Measurements from ENCODE around the gene MRPL57. TPM values are rescaled to one million over a fixed set of nuclear protein-coding genes. Genes with fewer than 3 reads are reported as not detected.
"Not testable (repeated sequence)": the region's sequence is repeated elsewhere in the genome, so short reads cannot be mapped to it uniquely, and the experiment has no call there.

Gene MRPL57
- 10 to 100 TPM; 19.3 to 25.5 (median 23.5) TPM for total RNA-seq
- 38.8 TPM for polyA plus RNA-seq
- long read RNA-seq, donor 1, transcript MRPL57-201 (2 exons, 2,246 nt) = major isoform, 66 of 77 reads
- long read RNA-seq, donor 1, partial matches to known transcripts = 0 of 77 reads
- long read RNA-seq, donor 1, other reads (novel, unspliced or antisense) = 11 of 77 reads
- long read RNA-seq, donor 2, transcript MRPL57-201 (2 exons, 2,246 nt) = major isoform, 71 of 81 reads
- long read RNA-seq, donor 2, partial matches to known transcripts = 0 of 81 reads
- long read RNA-seq, donor 2, other reads (novel, unspliced or antisense) = 10 of 81 reads
- long read RNA-seq, donor 3, transcript MRPL57-201 (2 exons, 2,246 nt) = major isoform, 30 of 38 reads
- long read RNA-seq, donor 3, partial matches to known transcripts = 0 of 38 reads
- long read RNA-seq, donor 3, other reads (novel, unspliced or antisense) = 8 of 38 reads
- long read RNA-seq, donor 4, transcript MRPL57-201 (2 exons, 2,246 nt) = major isoform, 63 of 76 reads
- long read RNA-seq, donor 4, partial matches to known transcripts = 0 of 76 reads
- long read RNA-seq, donor 4, other reads (novel, unspliced or antisense) = 13 of 76 reads

DNA sequence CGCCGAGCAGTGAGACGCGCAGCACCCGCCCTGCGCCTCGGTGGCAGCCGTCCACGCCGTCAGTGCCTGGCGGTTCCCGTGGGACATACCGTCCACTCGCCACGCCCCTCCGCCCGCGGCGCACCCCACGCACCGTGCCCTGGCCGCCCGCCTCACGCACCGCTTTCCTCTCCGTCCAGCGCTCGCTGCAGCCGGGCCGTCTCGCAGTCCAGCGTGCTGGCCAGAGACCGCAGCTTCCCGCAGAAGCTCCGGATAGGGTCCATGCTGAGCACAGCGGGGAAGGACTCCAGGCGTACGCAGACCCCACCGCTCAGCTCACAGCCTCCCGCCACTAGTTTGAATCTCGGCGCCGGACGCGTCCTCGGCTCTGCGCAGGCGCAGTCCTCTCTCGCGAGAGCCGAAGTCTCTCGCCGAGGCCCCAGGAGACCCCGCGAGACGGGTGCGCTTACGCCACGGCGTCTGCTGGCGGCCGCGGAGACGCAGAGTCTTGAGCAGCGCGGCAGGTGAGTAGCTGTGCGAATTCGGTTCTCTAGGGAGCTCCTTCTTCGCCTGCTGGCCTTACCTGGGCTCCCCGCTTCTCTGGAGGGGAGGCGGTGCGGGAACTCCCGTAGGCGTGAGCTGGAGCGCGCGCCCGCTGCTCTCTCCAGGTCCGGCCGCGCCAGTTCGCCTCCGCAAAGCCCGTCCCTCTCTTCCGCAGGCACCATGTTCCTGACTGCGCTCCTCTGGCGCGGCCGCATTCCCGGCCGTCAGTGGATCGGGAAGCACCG is at the start of gene MRPL57, which contains the start of gene SKA3:
TSS of gene MRPL57 (plus strand) at position 444 of the 767 bp plus-strand sequence. CDS start at position 703, 259 bp downstream.
TSS of gene SKA3 (minus strand) at position 338 of the 767 bp plus-strand sequence. CDS start at position 263, 75 bp downstream.
- H3K4me1 ChIP-seq (ENCODE audit: control insufficient read depth, insufficient read depth, low read length) = peaks cover 2% of the 10 kb centered on the region
- under 1% methylated on average over 93 of the region's 93 CpGs for WGBS
- ATAC-seq (peak; percentile 99), DNase-seq (peak; percentile 93 to 97 (median 97))
- H3K27me3 ChIP-seq (ENCODE audit: control insufficient read depth, insufficient read depth) = no peaks in the 10 kb centered on the region
- peak within 1 kb of the TSS; percentile 67 for H3K4me3 ChIP-seq (ENCODE audit: low read length)
- H3K9me3 ChIP-seq (ENCODE audit: control insufficient read depth, low read length) = no peaks in the 10 kb centered on the region
- intact Hi-C loops (cut with DNase I) = loop anchor here in 1 of 4 donors (10.0 kb wide), 1 partner anchor 232 kb away; no protein-coding TSS in a partner anchor
- H3K27ac ChIP-seq (ENCODE audit: low read length) = peak within 1 kb of the TSS; percentile 95

- no peak for ATAC-seq
- Histone ChIP-seq H3K27ac (ENCODE audit: low read length) (no peak overlapping the region), H3K9me3 (ENCODE audit: control insufficient read depth, low read length) (no peaks in the 10 kb centered on the region), H3K27me3 (ENCODE audit: control insufficient read depth, insufficient read depth) (no peaks in the 10 kb centered on the region), H3K4me3 (ENCODE audit: low read length) (no peak overlapping the region), H3K4me1 (ENCODE audit: control insufficient read depth, insufficient read depth, low read length) (no peaks in the 10 kb centered on the region)
- DNase-seq = no peak
- intact Hi-C loops (cut with DNase I) = loop anchor here in 2 of 4 donors (5.0 to 10.0 kb wide), 2 partner anchors 185 to 188 kb away; no protein-coding TSS in a partner anchor
- 94% methylated on average over 2 of the region's 2 CpGs for WGBS
Measured at GRCh38 chr13:21130116-21130515, 46.3 kb upstream of the MRPL57 start.

DNA sequence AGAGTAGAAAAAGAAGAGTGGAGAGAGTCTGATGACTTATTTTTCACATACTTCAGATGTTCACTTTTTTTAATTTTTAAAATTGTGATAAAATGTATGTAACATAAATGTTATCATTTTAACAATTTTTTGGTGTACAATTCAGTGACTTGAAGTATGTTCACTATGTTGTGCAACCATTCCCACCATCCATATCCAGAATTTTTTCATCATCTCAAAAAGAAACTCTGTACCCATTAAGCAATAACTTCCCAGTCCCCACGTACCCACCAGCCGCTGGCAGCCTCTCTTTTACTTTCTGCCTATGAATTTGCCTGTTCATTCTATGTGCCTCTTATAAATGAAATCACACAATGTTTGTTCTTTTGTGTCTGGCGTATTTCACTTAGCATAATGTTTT is 43.4 kb upstream of the MRPL57 start:
- Histone ChIP-seq H3K27ac (ENCODE audit: low read length) (no peak overlapping the region), H3K4me3 (ENCODE audit: low read length) (no peak overlapping the region), H3K27me3 (ENCODE audit: control insufficient read depth, insufficient read depth) (no peaks in the 10 kb centered on the region), H3K9me3 (ENCODE audit: control insufficient read depth, low read length) (no peaks in the 10 kb centered on the region), H3K4me1 (ENCODE audit: control insufficient read depth, insufficient read depth, low read length) (no peaks in the 10 kb centered on the region)
- ATAC-seq (no peak), DNase-seq (no peak)
- 69% methylated on average over 3 of the region's 3 CpGs for WGBS
- intact Hi-C loops (cut with DNase I) = loop anchor here in 2 of 4 donors (5.0 to 10.0 kb wide), 2 partner anchors 188 to 191 kb away; no protein-coding TSS in a partner anchor

DNA sequence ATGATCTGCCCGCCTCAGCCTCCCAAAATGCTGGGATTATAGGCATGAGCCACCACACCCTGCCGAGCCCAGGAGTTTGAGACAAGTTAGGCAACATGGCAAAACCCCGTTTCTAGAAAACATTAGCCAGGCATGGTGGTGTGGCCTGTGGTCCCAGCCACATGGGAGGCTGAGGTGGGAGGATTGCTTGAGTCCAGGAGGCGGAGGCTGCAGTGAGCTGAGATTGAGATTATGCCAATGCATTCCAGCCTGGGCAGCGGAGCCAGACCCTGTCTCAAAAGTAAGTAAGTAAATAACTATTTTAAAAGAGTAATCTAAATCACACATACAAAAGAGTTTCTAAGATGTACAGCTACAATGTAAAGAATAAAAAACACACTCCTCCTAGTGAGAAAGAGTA is 42.0 kb upstream of the MRPL57 start:
- DNase-seq (no peak), ATAC-seq (no peak)
- Histone ChIP-seq H3K4me3 (ENCODE audit: low read length) (no peak overlapping the region), H3K27ac (ENCODE audit: low read length) (no peak overlapping the region), H3K9me3 (ENCODE audit: control insufficient read depth, low read length) (no peaks in the 10 kb centered on the region), H3K4me1 (ENCODE audit: control insufficient read depth, insufficient read depth, low read length) (no peaks in the 10 kb centered on the region), H3K27me3 (ENCODE audit: control insufficient read depth, insufficient read depth) (no peaks in the 10 kb centered on the region)
- WGBS = 70% methylated on average over 5 of the region's 5 CpGs
- intact Hi-C loops (cut with DNase I) = loop anchor here in 2 of 4 donors (5.0 to 10.0 kb wide), 2 partner anchors 190 to 192 kb away; no protein-coding TSS in a partner anchor

DNA sequence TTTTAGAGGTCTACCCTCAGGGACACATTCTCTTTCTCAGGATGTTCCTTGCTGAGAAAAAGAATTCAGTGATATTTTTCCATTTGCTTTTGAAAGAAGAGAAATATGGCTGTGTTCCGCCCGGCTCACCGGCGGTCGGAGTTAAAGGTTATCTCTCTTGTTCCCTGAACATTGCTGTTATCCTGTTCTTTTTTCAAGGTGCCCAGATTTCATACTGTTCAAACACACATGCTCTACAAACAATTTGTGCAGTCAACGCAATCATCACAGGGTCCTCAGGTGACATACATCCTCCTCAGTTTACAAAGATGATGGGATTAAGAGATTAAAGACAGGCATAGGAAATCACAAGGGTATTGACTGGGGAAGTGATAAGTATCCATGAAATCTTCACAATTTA is 40.6 kb upstream of the MRPL57 start:
- not testable (repeated sequence) for H3K27me3 ChIP-seq (ENCODE audit: control insufficient read depth, insufficient read depth); H3K4me3 ChIP-seq (ENCODE audit: low read length); H3K27ac ChIP-seq (ENCODE audit: low read length); ATAC-seq; H3K4me1 ChIP-seq (ENCODE audit: control insufficient read depth, insufficient read depth, low read length); DNase-seq; H3K9me3 ChIP-seq (ENCODE audit: control insufficient read depth, low read length)
- intact Hi-C loops (cut with DNase I) = loop anchor here in 1 of 4 donors (10.0 kb wide), 1 partner anchor 191 kb away; no protein-coding TSS in a partner anchor
- 78% methylated on average over 6 of the region's 6 CpGs for WGBS

DNA sequence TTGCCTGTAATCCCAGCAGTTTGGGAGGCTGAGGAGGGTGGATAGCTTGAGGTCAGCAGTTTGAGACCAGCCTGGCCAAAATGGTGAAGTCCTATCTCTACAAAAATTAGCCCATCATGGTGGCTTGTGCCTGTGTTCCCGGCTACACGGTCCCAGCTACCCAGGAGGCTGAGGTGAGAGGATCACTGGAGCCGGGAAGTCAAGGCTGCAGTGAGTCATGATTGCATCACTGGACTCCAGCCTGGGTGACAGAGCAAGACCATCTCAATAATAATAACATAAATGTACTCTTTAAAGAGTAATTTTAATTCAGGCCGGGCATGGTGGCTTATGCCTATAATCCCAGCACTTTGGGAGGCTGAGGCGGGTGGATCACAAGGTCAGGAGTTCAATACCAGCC is 38.8 kb upstream of the MRPL57 start:
- intact Hi-C loops (cut with DNase I) = loop anchor here in 1 of 4 donors (10.0 kb wide), 1 partner anchor 193 kb away; no protein-coding TSS in a partner anchor
- WGBS = 72% methylated on average over 5 of the region's 5 CpGs
- DNase-seq (no peak), ATAC-seq (no peak)
- Histone ChIP-seq H3K4me3 (ENCODE audit: low read length) (no peak overlapping the region), H3K27ac (ENCODE audit: low read length) (no peak overlapping the region), H3K9me3 (ENCODE audit: control insufficient read depth, low read length) (no peaks in the 10 kb centered on the region), H3K4me1 (ENCODE audit: control insufficient read depth, insufficient read depth, low read length) (no peaks in the 10 kb centered on the region), H3K27me3 (ENCODE audit: control insufficient read depth, insufficient read depth) (no peaks in the 10 kb centered on the region)

- intact Hi-C loops (cut with DNase I) = loop anchor here in 1 of 4 donors (10.0 kb wide), 1 partner anchor 194 kb away; no protein-coding TSS in a partner anchor
Measured at GRCh38 chr13:21138561-21138960, 37.9 kb upstream of the MRPL57 start.

GRCh38 chr13:21139374-21139773 is 37.1 kb upstream of the MRPL57 start:
- 92% methylated on average over 12 of the region's 12 CpGs for WGBS
- intact Hi-C loops (cut with DNase I) = loop anchor here in 1 of 4 donors (10.0 kb wide), 1 partner anchor 195 kb away; no protein-coding TSS in a partner anchor
- ATAC-seq (no peak), DNase-seq (peak in 1 of 3 donors; percentile 51)
- Histone ChIP-seq H3K4me1 (ENCODE audit: control insufficient read depth, insufficient read depth, low read length) (no peaks in the 10 kb centered on the region), H3K27me3 (ENCODE audit: control insufficient read depth, insufficient read depth) (no peaks in the 10 kb centered on the region), H3K9me3 (ENCODE audit: control insufficient read depth, low read length) (no peaks in the 10 kb centered on the region), H3K4me3 (ENCODE audit: low read length) (peak overlapping the region; percentile 66), H3K27ac (ENCODE audit: low read length) (no peak overlapping the region)

More at GRCh38 chr13:21138561-21138960, 37.9 kb upstream of the MRPL57 start:
- Histone ChIP-seq H3K27ac (ENCODE audit: low read length) (no peak overlapping the region), H3K4me1 (ENCODE audit: control insufficient read depth, insufficient read depth, low read length) (no peaks in the 10 kb centered on the region), H3K9me3 (ENCODE audit: control insufficient read depth, low read length) (no peaks in the 10 kb centered on the region), H3K27me3 (ENCODE audit: control insufficient read depth, insufficient read depth) (no peaks in the 10 kb centered on the region), H3K4me3 (ENCODE audit: low read length) (no peak overlapping the region)
- ATAC-seq (no peak), DNase-seq (no peak)
- 98% methylated on average over 1 of the region's 1 CpG for WGBS

DNA sequence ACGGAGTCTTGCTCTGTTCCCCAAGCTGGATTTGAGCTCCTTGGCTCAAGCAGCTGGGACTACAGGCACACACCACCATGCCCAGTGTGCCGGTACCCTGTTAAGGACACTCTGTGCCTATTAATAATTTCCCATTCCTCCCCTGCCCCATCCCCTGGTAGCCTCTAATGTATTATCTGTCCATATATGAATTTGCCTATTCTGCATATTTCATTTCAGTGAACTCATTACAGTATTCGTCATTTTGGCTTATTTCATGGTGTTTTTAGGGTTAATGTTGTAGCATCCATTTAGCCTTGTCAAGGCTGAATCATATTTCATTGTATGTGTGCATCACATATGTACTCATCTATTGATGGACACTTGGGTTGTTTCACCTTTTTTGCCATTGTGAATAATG is 33.7 kb upstream of the MRPL57 start:
- Histone ChIP-seq H3K9me3 (ENCODE audit: control insufficient read depth, low read length) (no peaks in the 10 kb centered on the region), H3K27ac (ENCODE audit: low read length) (no peak overlapping the region), H3K4me1 (ENCODE audit: control insufficient read depth, insufficient read depth, low read length) (no peaks in the 10 kb centered on the region), H3K27me3 (ENCODE audit: control insufficient read depth, insufficient read depth) (no peaks in the 10 kb centered on the region), H3K4me3 (ENCODE audit: low read length) (peak overlapping the region; percentile 4)
- intact Hi-C loops (cut with DNase I) = no loop called here
- DNase-seq (no peak), ATAC-seq (no peak)
- 87% methylated on average over 3 of the region's 3 CpGs for WGBS

DNA sequence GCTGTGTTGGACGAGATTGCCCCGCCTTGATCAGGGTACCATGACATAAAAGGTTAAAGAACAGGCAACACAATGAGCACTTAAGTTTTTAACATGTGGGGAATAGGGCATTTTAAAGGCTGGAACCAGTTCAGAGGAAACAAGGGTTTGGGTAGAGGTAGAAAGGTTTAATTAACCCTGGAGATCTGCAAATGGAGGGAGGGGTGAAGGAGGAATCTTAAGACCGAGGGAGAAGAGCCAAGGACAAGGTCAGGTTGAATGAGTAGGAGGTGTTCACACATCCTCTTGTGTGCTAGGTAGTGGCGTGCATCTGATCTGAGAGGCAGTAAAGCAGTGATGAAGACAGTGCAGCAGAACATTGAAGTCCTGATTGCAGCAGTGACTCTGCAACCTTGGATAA is 28.6 kb upstream of the MRPL57 start:
- Histone ChIP-seq H3K4me1 (ENCODE audit: control insufficient read depth, insufficient read depth, low read length) (no peaks in the 10 kb centered on the region), H3K27me3 (ENCODE audit: control insufficient read depth, insufficient read depth) (no peaks in the 10 kb centered on the region), H3K27ac (ENCODE audit: low read length) (no peak overlapping the region), H3K4me3 (ENCODE audit: low read length) (no peak overlapping the region), H3K9me3 (ENCODE audit: control insufficient read depth, low read length) (no peaks in the 10 kb centered on the region)
- ATAC-seq (no peak), DNase-seq (no peak)
- intact Hi-C loops (cut with DNase I) = no loop called here
- WGBS = 69% methylated on average over 4 of the region's 4 CpGs

Data from right cardiac atrium (tissue), 5 donors.